OCI-LY3 (cell line): Measurements from ENCODE around the gene CHST14.

ENCODE experiments used
- H2AFZ ChIP-seq: fragments of 200-600, 300-600 bp; shearing (Covaris generic); 2 replicates; pipeline ENCODE4 v1.6.0; 2014; ENCODE audit warnings: antibody characterized with exemption, low read depth, low read length
- H3K27ac ChIP-seq: fragments of 200-600, 300-600 bp; sonication (generic); 2 replicates; pipeline ENCODE4 v1.5.1; 2014; ENCODE audit warnings: mild to moderate bottlenecking, low read length, moderate library complexity, mixed read lengths
- H3K27me3 ChIP-seq: fragments of 200-600, 300-600 bp; sonication (generic); 2 replicates; pipeline ENCODE4 v1.6.1; 2014; ENCODE audit warnings: low read depth, low read length, mixed read lengths
- H3K36me3 ChIP-seq: fragments of 200-600, 300-600 bp; sonication (generic); replicated peaks from 2 replicates; pipeline ENCODE3; 2014; ENCODE audit warnings: low read depth, low read length, mixed read lengths
- H3K4me1 ChIP-seq: fragments of 300-600, 200-600 bp; sonication (generic); 2 replicates; pipeline ENCODE4 v1.6.1; 2014; ENCODE audit warnings: low read length, mixed read lengths
- H3K4me2 ChIP-seq: fragments of 200-600, 300-600 bp; sonication (generic); 2 replicates; pipeline ENCODE4 v1.6.1; 2014; ENCODE audit warnings: low read length, mixed read lengths
- H3K4me3 ChIP-seq: fragments of 300-600, 200-600 bp; sonication (generic); 2 replicates; pipeline ENCODE4 v1.5.1; 2014; ENCODE audit warnings: antibody characterized with exemption, mild to moderate bottlenecking, low read length, moderate library complexity
- H3K79me2 ChIP-seq: fragments of 300-600, 200-600 bp; shearing (Covaris generic); 2 replicates; pipeline ENCODE4 v1.6.1; 2014; ENCODE audit warnings: mild to moderate bottlenecking, low read length, mixed read lengths
- H3K9ac ChIP-seq: fragments of 300-600, 200-600 bp; shearing (Covaris generic); 2 replicates; pipeline ENCODE4 v1.6.0; 2014; ENCODE audit warnings: mild to moderate bottlenecking, low read length, moderate library complexity
- H3K9me3 ChIP-seq: fragments of 200-600, 300-600 bp; shearing (Covaris generic); 2 replicates; pipeline ENCODE4 v1.6.1; 2014; ENCODE audit warnings: low read length, mixed read lengths; ENCODE audit not compliant: insufficient read depth
- H4K20me1 ChIP-seq: fragments of 200-600, 300-600 bp; sonication (generic); 2 replicates; pipeline ENCODE4 v1.6.1; 2016; ENCODE audit warnings: low read length, mixed read lengths; ENCODE audit not compliant: insufficient read depth
- EZH2phosphoT487 ChIP-seq: fragments of 200-600 bp; shearing (Covaris generic); IDR thresholded peaks from 2 replicates; pipeline ENCODE4 v1.6.1; 2018; ENCODE audit warnings: antibody characterized with exemption, mixed run types, low read depth
- TF ChIP-seq, protein P1 (sequence below): fragments of 200-600, 300-600 bp; sonication (generic); IDR thresholded peaks from 2 replicates; pipeline ENCODE4 v1.5.1; 2014; ENCODE audit warnings: antibody characterized with exemption, low read length, low read depth

CHST14 gene

DNA sequence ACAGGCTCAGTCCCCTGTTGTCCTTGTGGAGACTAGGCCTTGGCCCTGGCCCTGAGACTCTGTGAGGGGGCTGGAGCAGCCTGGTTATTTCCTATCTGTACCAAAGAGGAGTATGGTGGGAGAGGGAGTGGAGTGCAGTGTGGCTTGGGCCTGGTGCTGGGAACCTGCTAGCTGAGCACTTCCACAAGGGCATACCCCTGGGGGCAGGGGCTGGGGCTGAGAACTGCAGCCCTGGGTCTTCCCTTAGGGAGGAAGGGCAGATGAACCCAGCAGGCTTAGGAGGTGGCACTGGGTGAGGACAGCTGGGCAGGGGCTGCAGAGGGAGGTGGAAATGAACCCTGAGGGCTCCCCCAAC lies 3.5 kb upstream of the CHST14 start:
- Histone ChIP-seq H3K27me3 (no peaks in the 10 kb centered on the region), H3K79me2 (peaks cover 7% of the 10 kb centered on the region; the same call in 1 of the 2 replicates), H3K4me2 (no peak overlapping the region), H3K27ac (no peak overlapping the region), H3K9me3 (no peaks in the 10 kb centered on the region), H3K36me3 (peaks cover 12% of the 10 kb centered on the region), H3K9ac (no peak overlapping the region), H4K20me1 (no peaks in the 10 kb centered on the region), H3K4me3 (no peak overlapping the region), H3K4me1 (peaks cover 10% of the 10 kb centered on the region), H2AFZ (no peak overlapping the region)
- TF ChIP-seq, protein P1, sequence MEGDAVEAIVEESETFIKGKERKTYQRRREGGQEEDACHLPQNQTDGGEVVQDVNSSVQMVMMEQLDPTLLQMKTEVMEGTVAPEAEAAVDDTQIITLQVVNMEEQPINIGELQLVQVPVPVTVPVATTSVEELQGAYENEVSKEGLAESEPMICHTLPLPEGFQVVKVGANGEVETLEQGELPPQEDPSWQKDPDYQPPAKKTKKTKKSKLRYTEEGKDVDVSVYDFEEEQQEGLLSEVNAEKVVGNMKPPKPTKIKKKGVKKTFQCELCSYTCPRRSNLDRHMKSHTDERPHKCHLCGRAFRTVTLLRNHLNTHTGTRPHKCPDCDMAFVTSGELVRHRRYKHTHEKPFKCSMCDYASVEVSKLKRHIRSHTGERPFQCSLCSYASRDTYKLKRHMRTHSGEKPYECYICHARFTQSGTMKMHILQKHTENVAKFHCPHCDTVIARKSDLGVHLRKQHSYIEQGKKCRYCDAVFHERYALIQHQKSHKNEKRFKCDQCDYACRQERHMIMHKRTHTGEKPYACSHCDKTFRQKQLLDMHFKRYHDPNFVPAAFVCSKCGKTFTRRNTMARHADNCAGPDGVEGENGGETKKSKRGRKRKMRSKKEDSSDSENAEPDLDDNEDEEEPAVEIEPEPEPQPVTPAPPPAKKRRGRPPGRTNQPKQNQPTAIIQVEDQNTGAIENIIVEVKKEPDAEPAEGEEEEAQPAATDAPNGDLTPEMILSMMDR = no peak
- no peak for TF ChIP-seq EZH2phosphoT487

DNA sequence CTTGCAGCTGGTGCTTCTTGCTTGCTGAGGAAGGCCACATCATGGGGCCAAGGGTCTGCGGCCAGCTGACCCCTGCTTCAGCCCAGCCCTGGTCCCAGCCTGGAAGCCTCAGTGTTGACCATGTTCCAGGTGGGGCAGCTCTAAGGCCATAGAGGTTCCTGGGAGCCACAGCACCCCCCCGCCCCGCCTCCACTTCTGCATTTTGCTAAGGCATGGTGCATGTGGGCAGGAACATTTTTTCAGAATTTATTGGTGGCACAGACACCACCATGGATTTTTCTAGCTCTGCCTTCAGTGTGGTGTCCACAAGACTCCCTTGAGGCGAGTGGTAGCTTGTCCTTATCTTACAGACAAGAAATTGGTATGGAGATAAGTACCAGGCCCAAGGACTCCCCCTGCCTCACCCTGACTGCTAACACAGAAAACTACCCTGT lies 1.9 kb upstream of the CHST14 start:
- Histone ChIP-seq H3K27me3 (no peaks in the 10 kb centered on the region), H3K9ac (no peak overlapping the region), H3K4me1 (peaks cover 13% of the 10 kb centered on the region), H3K9me3 (no peaks in the 10 kb centered on the region), H4K20me1 (no peaks in the 10 kb centered on the region), H3K4me2 (no peak overlapping the region), H2AFZ (no peak overlapping the region), H3K27ac (no peak overlapping the region), H3K79me2 (peaks cover 8% of the 10 kb centered on the region; the same call in 1 of the 2 replicates), H3K4me3 (no peak overlapping the region), H3K36me3 (peaks cover 6% of the 10 kb centered on the region)
- TF ChIP-seq, protein P1 = no peak
- TF ChIP-seq EZH2phosphoT487 = no peak

DNA sequence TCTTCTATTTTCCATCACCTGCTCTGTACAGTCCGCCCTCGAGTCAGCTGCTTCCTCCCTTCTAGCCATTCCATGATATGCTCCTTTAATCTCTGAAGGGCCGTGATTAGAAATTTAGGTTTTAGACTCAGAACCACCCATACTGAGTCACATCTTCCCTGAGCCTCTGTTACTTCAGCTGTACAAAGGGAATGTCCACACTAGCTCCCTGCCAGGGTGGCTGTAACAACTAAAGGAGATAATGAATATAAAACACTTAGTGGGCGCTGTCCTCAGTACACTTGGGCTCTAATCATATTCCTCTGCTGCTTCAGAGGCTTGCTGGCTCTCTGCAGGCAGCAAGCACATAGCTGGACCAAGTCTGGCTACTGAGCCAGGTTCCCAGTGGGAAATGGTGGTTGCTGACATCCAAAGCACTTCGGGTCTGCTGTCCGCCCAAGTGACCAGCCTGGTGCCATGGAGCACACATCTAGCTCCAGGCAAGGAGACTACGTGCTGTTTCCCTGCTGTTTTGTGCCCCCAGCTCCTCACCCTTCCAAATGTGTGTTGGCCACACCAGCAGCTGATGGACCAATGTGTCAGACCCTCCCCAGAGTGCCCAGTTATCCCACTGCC lies 901 bp upstream of the CHST14 start:
- Histone ChIP-seq H3K79me2 (peaks cover 8% of the 10 kb centered on the region; the same call in 1 of the 2 replicates), H3K36me3 (no peaks in the 10 kb centered on the region), H3K4me3 (no peak overlapping the region), H2AFZ (peak overlapping the region; percentile 62; the same call in 1 of the 2 replicates), H3K9ac (no peak overlapping the region), H3K4me1 (peaks cover 13% of the 10 kb centered on the region), H4K20me1 (no peaks in the 10 kb centered on the region), H3K27me3 (no peaks in the 10 kb centered on the region), H3K4me2 (peak overlapping the region; percentile 73; the same call in 1 of the 2 replicates), H3K27ac (no peak overlapping the region), H3K9me3 (no peaks in the 10 kb centered on the region)
- TF ChIP-seq, protein P1 = no peak
- TF ChIP-seq EZH2phosphoT487 = no peak

DNA sequence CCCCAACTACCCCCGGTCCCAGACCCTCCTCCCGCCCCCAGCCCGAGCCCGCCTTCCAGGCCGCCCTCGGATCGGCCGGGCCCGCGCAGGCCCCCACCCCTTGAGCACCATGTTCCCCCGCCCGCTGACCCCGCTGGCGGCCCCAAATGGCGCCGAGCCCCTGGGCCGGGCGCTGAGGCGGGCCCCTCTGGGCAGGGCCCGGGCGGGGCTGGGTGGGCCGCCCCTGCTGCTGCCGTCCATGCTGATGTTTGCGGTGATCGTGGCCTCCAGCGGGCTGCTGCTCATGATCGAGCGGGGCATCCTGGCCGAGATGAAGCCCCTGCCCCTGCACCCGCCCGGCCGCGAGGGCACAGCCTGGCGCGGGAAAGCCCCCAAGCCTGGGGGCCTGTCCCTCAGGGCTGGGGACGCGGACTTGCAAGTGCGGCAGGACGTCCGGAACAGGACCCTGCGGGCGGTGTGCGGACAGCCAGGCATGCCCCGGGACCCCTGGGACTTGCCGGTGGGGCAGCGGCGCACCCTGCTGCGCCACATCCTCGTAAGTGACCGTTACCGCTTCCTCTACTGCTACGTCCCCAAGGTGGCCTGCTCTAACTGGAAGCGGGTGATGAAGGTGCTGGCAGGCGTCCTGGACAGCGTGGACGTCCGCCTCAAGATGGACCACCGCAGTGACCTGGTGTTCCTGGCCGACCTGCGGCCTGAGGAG lies 472 bp downstream of the CHST14 start:
- peak overlapping the region; percentile 81 for H3K4me2 ChIP-seq
- H3K9me3 ChIP-seq = no peaks in the 10 kb centered on the region
- peaks cover 8% of the 10 kb centered on the region; the same call in 1 of the 2 replicates for H3K79me2 ChIP-seq
- H3K27me3 ChIP-seq = no peaks in the 10 kb centered on the region
- H3K9ac ChIP-seq = peak overlapping the region; percentile 86
- peaks cover 13% of the 10 kb centered on the region for H3K4me1 ChIP-seq
- no peak for TF ChIP-seq EZH2phosphoT487
- TF ChIP-seq, protein P1 = no peak
- H2AFZ ChIP-seq = peak overlapping the region; percentile 22; the same call in 1 of the 2 replicates
- H4K20me1 ChIP-seq = no peaks in the 10 kb centered on the region
- H3K36me3 ChIP-seq = no peaks in the 10 kb centered on the region
- peak overlapping the region; percentile 93 for H3K4me3 ChIP-seq
- H3K27ac ChIP-seq = 0 out of 2 replicates have a peak overlapping the region, but pooled peaks have one; percentile 9
